Retinal pigment epithelial cell (primary cell): Measurements from ENCODE around the gene IFIT3.

Experiments used
- DNase-seq: peaks from one replicate; pipeline ENCODE4 v3.0.0-alpha.2; 2010; ENCODE audit warnings: low read depth
- H3K4me3 ChIP-seq: 2 replicates; pipeline ENCODE4 v1.5.1; 2011; ENCODE audit warnings: mild to moderate bottlenecking, low read length, control low read depth, moderate library complexity
- TF ChIP-seq, protein P1 (sequence below): conservative IDR thresholded peaks from 2 replicates; pipeline ENCODE4 v1.5.1; 2011; ENCODE audit warnings: low read depth, low read length, control low read depth, inconsistent platforms

The IFIT3 gene

GRCh38 chr10:89352802-89353201 is 25.0 kb downstream of the IFIT3 start:
- no peak for DNase-seq
- H3K4me3 ChIP-seq = no peak overlapping the region
- TF ChIP-seq, protein P1, sequence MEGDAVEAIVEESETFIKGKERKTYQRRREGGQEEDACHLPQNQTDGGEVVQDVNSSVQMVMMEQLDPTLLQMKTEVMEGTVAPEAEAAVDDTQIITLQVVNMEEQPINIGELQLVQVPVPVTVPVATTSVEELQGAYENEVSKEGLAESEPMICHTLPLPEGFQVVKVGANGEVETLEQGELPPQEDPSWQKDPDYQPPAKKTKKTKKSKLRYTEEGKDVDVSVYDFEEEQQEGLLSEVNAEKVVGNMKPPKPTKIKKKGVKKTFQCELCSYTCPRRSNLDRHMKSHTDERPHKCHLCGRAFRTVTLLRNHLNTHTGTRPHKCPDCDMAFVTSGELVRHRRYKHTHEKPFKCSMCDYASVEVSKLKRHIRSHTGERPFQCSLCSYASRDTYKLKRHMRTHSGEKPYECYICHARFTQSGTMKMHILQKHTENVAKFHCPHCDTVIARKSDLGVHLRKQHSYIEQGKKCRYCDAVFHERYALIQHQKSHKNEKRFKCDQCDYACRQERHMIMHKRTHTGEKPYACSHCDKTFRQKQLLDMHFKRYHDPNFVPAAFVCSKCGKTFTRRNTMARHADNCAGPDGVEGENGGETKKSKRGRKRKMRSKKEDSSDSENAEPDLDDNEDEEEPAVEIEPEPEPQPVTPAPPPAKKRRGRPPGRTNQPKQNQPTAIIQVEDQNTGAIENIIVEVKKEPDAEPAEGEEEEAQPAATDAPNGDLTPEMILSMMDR = no peak

DNA sequence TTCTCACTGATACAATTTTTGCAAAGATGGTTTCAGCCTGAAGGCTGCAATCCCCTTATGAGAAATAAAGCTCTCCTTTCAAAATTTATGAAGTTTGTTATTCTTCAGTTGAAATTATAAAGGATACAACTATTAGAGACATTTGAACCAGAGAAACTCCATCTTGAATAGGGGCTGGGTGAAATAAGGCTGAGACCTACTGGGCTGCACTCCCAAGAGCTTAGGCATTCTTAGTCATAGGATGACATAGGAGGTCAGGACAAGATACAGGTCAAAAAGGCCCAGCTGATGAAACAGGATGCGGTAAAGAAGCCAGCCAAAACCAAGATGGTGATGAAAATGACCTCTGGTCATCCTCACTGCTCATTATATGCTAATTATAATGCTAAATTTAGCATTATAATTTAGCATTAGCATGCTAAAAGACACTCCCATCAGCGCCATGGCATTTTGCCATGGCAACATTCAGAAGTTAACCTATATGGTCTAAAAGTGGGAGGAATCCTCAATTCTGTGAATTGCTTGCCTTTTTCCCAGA is 27.7 kb downstream of the IFIT3 start:
- DNase-seq = no peak
- TF ChIP-seq, protein P1 = no peak

DNA sequence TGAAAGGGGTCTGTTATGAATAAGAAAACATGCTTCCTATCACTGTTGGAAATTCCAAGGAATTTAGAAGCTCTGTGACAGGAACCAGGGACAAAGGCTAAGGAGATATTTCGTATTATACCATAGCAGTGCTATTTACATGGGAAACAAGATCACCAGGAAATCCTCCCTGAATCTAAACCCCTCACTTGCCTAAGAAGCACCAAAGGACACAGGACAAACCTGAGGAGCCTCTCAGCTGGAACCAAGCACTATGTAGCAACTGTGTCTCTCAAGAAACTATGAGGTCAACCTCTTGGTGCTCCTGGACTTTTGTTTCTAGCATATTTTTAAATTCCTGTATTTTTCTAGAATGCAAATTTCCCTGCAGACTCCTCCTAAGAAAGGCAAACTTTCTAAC is 29.3 kb downstream of the IFIT3 start:
- no peak for DNase-seq
- TF ChIP-seq, protein P1 = no peak
- H3K4me3 ChIP-seq = no peak overlapping the region

More for the DNA sequence above, 27.7 kb downstream of the IFIT3 start:
- no peak overlapping the region for H3K4me3 ChIP-seq

DNA sequence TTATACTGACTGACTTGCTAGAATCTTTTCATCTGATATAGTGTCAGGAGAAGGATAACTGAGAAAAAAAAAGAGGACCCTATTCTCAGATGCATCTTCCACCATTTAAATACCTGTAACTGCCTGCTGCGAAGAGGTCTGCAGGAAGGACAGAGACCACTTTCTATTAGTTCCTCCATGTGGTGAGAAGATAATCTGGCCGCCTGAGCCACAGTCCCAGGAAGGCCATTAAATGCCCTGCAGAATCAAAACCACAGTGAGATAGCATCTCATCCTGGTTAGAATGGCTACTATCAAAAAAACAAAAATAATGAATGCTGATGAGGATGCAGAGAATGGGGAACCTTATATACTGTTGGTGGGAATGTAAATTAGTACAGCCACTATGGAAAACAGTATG is 30.2 kb downstream of the IFIT3 start:
- H3K4me3 ChIP-seq = no peak overlapping the region
- no peak for DNase-seq
- TF ChIP-seq, protein P1 = no peak

DNA sequence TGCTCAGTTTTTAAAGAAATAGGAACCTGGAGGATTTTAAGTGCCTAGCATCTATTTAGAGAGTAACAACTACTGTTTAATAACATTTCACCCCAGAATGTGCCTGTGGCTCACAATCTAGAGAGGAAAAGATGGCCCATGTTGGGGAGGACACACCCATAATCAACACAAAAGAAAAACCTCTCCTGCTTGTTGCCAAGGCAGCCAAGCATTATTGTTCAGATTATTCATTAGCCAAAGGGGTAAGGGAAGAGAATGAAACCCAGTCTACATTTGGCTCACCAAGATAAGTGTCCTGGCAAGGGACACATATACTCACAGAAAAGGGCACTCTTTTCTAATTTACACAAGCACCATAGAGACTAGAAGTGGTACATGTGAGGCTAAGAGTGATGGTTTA is 32.4 kb downstream of the IFIT3 start:
- TF ChIP-seq, protein P1 = no peak
- H3K4me3 ChIP-seq = no peak overlapping the region
- no peak for DNase-seq

DNA sequence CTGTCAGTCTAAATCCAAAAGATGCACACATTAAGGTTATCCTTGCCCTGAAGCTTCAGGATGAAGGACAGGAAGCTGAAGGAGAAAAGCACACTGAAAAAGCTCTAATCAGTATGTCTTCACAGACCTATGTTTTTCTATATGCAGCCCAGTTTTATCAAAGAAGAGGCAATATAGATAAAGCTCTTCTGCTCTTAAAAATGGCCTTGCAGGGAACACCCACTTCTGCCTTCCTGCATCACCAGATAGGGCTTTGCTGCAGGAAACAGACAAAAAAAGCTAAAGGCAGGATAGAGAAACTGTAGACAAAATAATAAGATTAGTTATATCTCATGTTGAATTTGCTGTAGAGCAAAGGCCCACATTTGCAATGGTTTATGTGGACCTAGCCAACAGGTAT is 35.1 kb downstream of the IFIT3 start:
- DNase-seq = no peak
- H3K4me3 ChIP-seq = no peak overlapping the region
- TF ChIP-seq, protein P1 = no peak

- TF ChIP-seq, protein P1 = no peak
- no peak overlapping the region for H3K4me3 ChIP-seq
- DNase-seq = no peak
Measured at GRCh38 chr10:89363729-89364442, 36.1 kb downstream of the IFIT3 start.
